Omental fat pad (tissue), 4 donors: Measurements from ENCODE around the gene CDK5R2. TPM values are rescaled to one million over a fixed set of nuclear protein-coding genes. Genes with fewer than 3 reads are reported as not detected.

ENCODE experiments used
- ATAC-seq: fragments of 150-250 bp; one replicate; pipeline ENCODE4 v1.9.1; 2016; ENCODE audit warnings: mild to moderate bottlenecking, moderate library complexity; ENCODE audit not compliant: low FRiP score
- DNase-seq: peaks from one replicate; pipeline ENCODE4 v3.0.0-alpha.2; 2019; ENCODE audit warnings: low spot score
- CTCF ChIP-seq, 3 donors: fragments of 450-650 bp; IDR thresholded peaks; one replicate each; pipeline ENCODE4 v1.5.1; 2016 to 2017; ENCODE audit warnings: antibody characterized with exemption in 3 of 3, mild to moderate bottlenecking in 3 of 3, moderate library complexity in 2 of 3
- total RNA-seq, 4 donors: library from RNA; depleted of rRNA; stranded (reverse); fragments of >200 nt; gene quantifications; one replicate each; pipeline ENCODE4 v1.1.0, GENCODE V29; 2016

CDK5R2 gene
- total RNA-seq, 4 donors from 2014 or later: not detected

GRCh38 chr2:218980735-218981389 lies 21.4 kb downstream of the CDK5R2 start:
- no peak for TF ChIP-seq CTCF (IDR thresholded peaks at IDR 0.05)
- no peak for DNase-seq
- ATAC-seq: no peak

- DNase-seq (no peak), ATAC-seq (no peak)
Measured at GRCh38 chr2:218981390-218981880, 22.0 kb downstream of the CDK5R2 start.

GRCh38 chr2:218981881-218982585 lies 22.6 kb downstream of the CDK5R2 start:
- DNase-seq (no peak), ATAC-seq (no peak)
- no peak for TF ChIP-seq CTCF (IDR thresholded peaks at IDR 0.05)

More at GRCh38 chr2:218981390-218981880, 22.0 kb downstream of the CDK5R2 start:
- TF ChIP-seq CTCF (IDR thresholded peaks at IDR 0.05): no peak

GRCh38 chr2:218982586-218983262 lies 23.3 kb downstream of the CDK5R2 start:
- ATAC-seq (no peak), DNase-seq (no peak)
- no peak for TF ChIP-seq CTCF (IDR thresholded peaks at IDR 0.05)

GRCh38 chr2:218983263-218983933 lies 23.9 kb downstream of the CDK5R2 start:
- DNase-seq (no peak), ATAC-seq (no peak)
- TF ChIP-seq CTCF (IDR thresholded peaks at IDR 0.05): no peak

GRCh38 chr2:218983934-218984238 lies 24.4 kb downstream of the CDK5R2 start:
- ATAC-seq: no peak
- no peak for DNase-seq
- TF ChIP-seq CTCF (IDR thresholded peaks at IDR 0.05): no peak
